CD8-positive, alpha-beta memory T cell (primary cell): ENCODE data around the gene CCNI2. TPM values are rescaled to one million over a fixed set of nuclear protein-coding genes. Genes with fewer than 3 reads are reported as not detected.

ENCODE experiments used
- CTCF ChIA-PET: fragments of 350-600 bp; sonication (Branson Sonifier 250); formaldehyde crosslinking; loops from one replicate; lab custom pipeline; 2021; ENCODE audit warnings: antibody characterized with exemption; lab: Charles Lee
- POLR2A ChIA-PET: fragments of 350-600 bp; sonication (Branson Sonifier 250); formaldehyde crosslinking; loops from one replicate; lab custom pipeline; 2021; ENCODE audit warnings: antibody characterized with exemption; lab: Charles Lee
- DNase-seq, 5 donors: peaks; one replicate each; pipeline versions ENCODE4 v3.0.0 to v3.0.0-alpha.2; 2020 to 2022; ENCODE audit warnings: mixed read lengths in 1 of 5
- H3K27ac ChIP-seq: one replicate; pipeline ENCODE4 v1.7.0; 2013; ENCODE audit warnings: low read depth, mild to moderate bottlenecking, low read length, moderate library complexity
- H3K27me3 ChIP-seq: 2 replicates; pipeline ENCODE4 v1.7.0; 2013; ENCODE audit warnings: low read length, mild to moderate bottlenecking; ENCODE audit not compliant: insufficient read depth, poor library complexity, severe bottlenecking
- H3K36me3 ChIP-seq: 2 replicates; pipeline ENCODE4 v1.7.0; 2013; ENCODE audit warnings: mild to moderate bottlenecking, low read length, moderate library complexity; ENCODE audit not compliant: insufficient read depth
- H3K4me1 ChIP-seq: 2 replicates; pipeline ENCODE4 v1.7.0; 2013; ENCODE audit warnings: mild to moderate bottlenecking, low read length, moderate library complexity; ENCODE audit not compliant: insufficient read depth
- H3K4me3 ChIP-seq: 2 replicates; pipeline ENCODE4 v1.7.0; 2013; ENCODE audit warnings: mild to moderate bottlenecking, low read length
- H3K9me3 ChIP-seq: 2 replicates; pipeline ENCODE4 v1.7.0; 2013; ENCODE audit warnings: mild to moderate bottlenecking, low read length
- H3K27ac Mint-ChIP-seq, 8 donors: one replicate each; pipeline ENCODE4 v1.8.0; 2020 to 2021; ENCODE audit warnings: mixed read lengths in 8 of 8, mild to moderate bottlenecking in 6 of 8, inconsistent platforms in 3 of 8, moderate library complexity in 3 of 8
- H3K27me3 Mint-ChIP-seq, 2 donors: one replicate each; pipeline ENCODE4 v1.8.0; 2020 to 2021; ENCODE audit warnings: mixed read lengths in 2 of 2, mild to moderate bottlenecking in 1 of 2, moderate library complexity in 1 of 2
- H3K36me3 Mint-ChIP-seq, 3 donors: one replicate each; pipeline ENCODE4 v1.8.0; 2020 to 2021; ENCODE audit warnings: mixed read lengths in 3 of 3, inconsistent platforms in 1 of 3, mild to moderate bottlenecking in 1 of 3
- H3K4me1 Mint-ChIP-seq, 3 donors: one replicate each; pipeline ENCODE4 v1.8.0; 2020 to 2021; ENCODE audit warnings: mixed read lengths in 3 of 3, inconsistent platforms in 1 of 3, mild to moderate bottlenecking in 1 of 3
- H3K4me3 Mint-ChIP-seq, 7 donors: one replicate each; pipeline ENCODE4 v1.8.0; 2020 to 2021; ENCODE audit warnings: mixed read lengths in 7 of 7, mild to moderate bottlenecking in 6 of 7, moderate library complexity in 4 of 7, inconsistent platforms in 2 of 7
- H3K9me3 Mint-ChIP-seq, 5 donors: one replicate each; pipeline ENCODE4 v1.8.0; 2020 to 2022; ENCODE audit warnings: mixed read lengths in 5 of 5, mild to moderate bottlenecking in 3 of 5, moderate library complexity in 2 of 5, inconsistent platforms in 1 of 5
- polyA plus RNA-seq: library from polyadenylated mRNA; unstranded; fragments of 300-500 nt; fragmentation: Illumina TruSeq; gene quantifications from one replicate; pipeline ENCODE4 v1.2.3, GENCODE V29; 2021
- total RNA-seq, 2 experiments: library from RNA; stranded (reverse); gene quantifications; one replicate each; pipeline ENCODE4 v1.2.3, GENCODE V29; 2021

Gene CCNI2
- total and polyA plus RNA-seq, 3 experiments from 2014 or later = 3.4 to 9.1 (median 8.8) TPM

- Histone ChIP-seq H3K4me3 (no peak overlapping the region), H3K27me3 (no peaks in the 10 kb centered on the region), H3K27ac (no peak overlapping the region), H3K4me1 (no peaks in the 10 kb centered on the region), H3K36me3 (no peaks in the 10 kb centered on the region), H3K9me3 (no peaks in the 10 kb centered on the region)
- ChIA-PET CTCF (interaction anchor here (0.7 kb wide), 1 partner anchor 50 kb away, joined by 3 read pairs; no protein-coding TSS in a partner anchor), POLR2A (no interaction called here)
- no peaks in the 10 kb centered on the region for H3K36me3 Mint-ChIP-seq
- H3K27ac Mint-ChIP-seq = no peak overlapping the region
- H3K4me1 Mint-ChIP-seq = peaks cover 5 to 16% (median 5%) of the 10 kb centered on the region in 3 donors
- peak in 1 of 5 donors; percentile 21 for DNase-seq
- no peaks in the 10 kb centered on the region for H3K9me3 Mint-ChIP-seq
- no peaks in the 10 kb centered on the region for H3K27me3 Mint-ChIP-seq
- H3K4me3 Mint-ChIP-seq = peak overlapping the region in 1 of 7 donors; percentile 49
These were observed 23.4 kb downstream of the CCNI2 start for GRCh38 chr5:132770476-132771159.

DNA sequence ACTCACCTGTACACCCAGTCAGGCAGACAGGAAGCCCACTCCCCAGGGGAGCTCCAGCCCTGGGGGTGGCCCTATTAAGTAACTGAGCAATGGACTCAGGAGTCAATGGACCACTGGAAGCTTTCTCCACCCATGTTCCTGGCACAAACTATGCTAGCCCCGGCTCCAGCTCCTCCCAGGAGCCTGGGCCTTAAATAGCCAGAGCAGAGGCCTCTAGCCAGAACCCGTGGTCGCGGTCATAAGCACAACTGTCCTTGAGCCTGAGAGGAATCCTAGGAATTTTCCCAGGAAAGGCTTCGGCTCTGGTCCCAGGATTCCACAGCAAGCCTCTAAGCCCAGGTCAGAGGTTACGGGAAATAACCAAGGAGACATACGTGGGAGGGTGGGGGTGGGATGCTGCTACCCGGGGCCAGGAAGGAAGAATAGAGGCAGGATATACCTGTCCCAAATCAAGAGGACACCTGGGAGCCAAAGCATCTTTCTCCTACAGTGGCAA, 24.3 kb downstream of the CCNI2 start:
- peak in 1 of 5 donors; percentile 39 for DNase-seq
- H3K27me3 Mint-ChIP-seq = no peaks in the 10 kb centered on the region
- Histone ChIP-seq H3K9me3 (no peaks in the 10 kb centered on the region), H3K4me3 (no peak overlapping the region), H3K27me3 (no peaks in the 10 kb centered on the region), H3K36me3 (no peaks in the 10 kb centered on the region), H3K27ac (no peak overlapping the region), H3K4me1 (peaks cover 5% of the 10 kb centered on the region)
- peaks cover 9 to 23% (median 11%) of the 10 kb centered on the region in 3 donors for H3K4me1 Mint-ChIP-seq
- ChIA-PET CTCF (interaction anchor here (0.7 kb wide), 1 partner anchor 49 kb away, joined by 3 read pairs; no protein-coding TSS in a partner anchor), POLR2A (no interaction called here)
- no peaks in the 10 kb centered on the region for H3K36me3 Mint-ChIP-seq
- peak overlapping the region in 2 of 8 donors; percentile 17 to 78 for H3K27ac Mint-ChIP-seq
- no peaks in the 10 kb centered on the region for H3K9me3 Mint-ChIP-seq
- H3K4me3 Mint-ChIP-seq = peak overlapping the region in 1 of 7 donors; percentile 49

- DNase-seq = peak in 1 of 5 donors; percentile 33
- H3K27ac Mint-ChIP-seq = peak overlapping the region in 2 of 8 donors; percentile 14 to 22
These were observed 25.3 kb downstream of the CCNI2 start for GRCh38 chr5:132772291-132773070.

GRCh38 chr5:132773114-132773513, 25.9 kb downstream of the CCNI2 start:
- H3K4me1 Mint-ChIP-seq = peaks cover 11 to 28% (median 16%) of the 10 kb centered on the region in 3 donors
- H3K36me3 Mint-ChIP-seq = no peaks in the 10 kb centered on the region
- no peaks in the 10 kb centered on the region for H3K27me3 Mint-ChIP-seq
- Histone ChIP-seq H3K9me3 (no peaks in the 10 kb centered on the region), H3K27ac (no peak overlapping the region), H3K27me3 (no peaks in the 10 kb centered on the region), H3K36me3 (no peaks in the 10 kb centered on the region), H3K4me3 (no peak overlapping the region), H3K4me1 (peaks cover 13% of the 10 kb centered on the region)
- H3K27ac Mint-ChIP-seq = peak overlapping the region in 1 of 8 donors; percentile 43
- POLR2A ChIA-PET = no interaction called here
- CTCF ChIA-PET = interaction anchor here (1.0 kb wide), 1 partner anchor 26 kb away, joined by 3 read pairs; the partner anchor contains the start of gene CCNI2
- H3K9me3 Mint-ChIP-seq = no peaks in the 10 kb centered on the region
- H3K4me3 Mint-ChIP-seq = no peak overlapping the region
- DNase-seq = peak in 1 of 5 donors; percentile 38

More at GRCh38 chr5:132772291-132773070, 25.3 kb downstream of the CCNI2 start:
- Histone ChIP-seq H3K4me3 (no peak overlapping the region), H3K27me3 (no peaks in the 10 kb centered on the region), H3K9me3 (no peaks in the 10 kb centered on the region), H3K36me3 (no peaks in the 10 kb centered on the region), H3K27ac (no peak overlapping the region), H3K4me1 (peaks cover 7% of the 10 kb centered on the region)
- H3K27me3 Mint-ChIP-seq = no peaks in the 10 kb centered on the region
- ChIA-PET POLR2A (no interaction called here), CTCF (no interaction called here)
- H3K36me3 Mint-ChIP-seq = no peaks in the 10 kb centered on the region
- peak overlapping the region in 1 of 7 donors; percentile 13 for H3K4me3 Mint-ChIP-seq
- peaks cover 7 to 23% (median 11%) of the 10 kb centered on the region in 3 donors for H3K4me1 Mint-ChIP-seq
- H3K9me3 Mint-ChIP-seq = no peaks in the 10 kb centered on the region

DNA sequence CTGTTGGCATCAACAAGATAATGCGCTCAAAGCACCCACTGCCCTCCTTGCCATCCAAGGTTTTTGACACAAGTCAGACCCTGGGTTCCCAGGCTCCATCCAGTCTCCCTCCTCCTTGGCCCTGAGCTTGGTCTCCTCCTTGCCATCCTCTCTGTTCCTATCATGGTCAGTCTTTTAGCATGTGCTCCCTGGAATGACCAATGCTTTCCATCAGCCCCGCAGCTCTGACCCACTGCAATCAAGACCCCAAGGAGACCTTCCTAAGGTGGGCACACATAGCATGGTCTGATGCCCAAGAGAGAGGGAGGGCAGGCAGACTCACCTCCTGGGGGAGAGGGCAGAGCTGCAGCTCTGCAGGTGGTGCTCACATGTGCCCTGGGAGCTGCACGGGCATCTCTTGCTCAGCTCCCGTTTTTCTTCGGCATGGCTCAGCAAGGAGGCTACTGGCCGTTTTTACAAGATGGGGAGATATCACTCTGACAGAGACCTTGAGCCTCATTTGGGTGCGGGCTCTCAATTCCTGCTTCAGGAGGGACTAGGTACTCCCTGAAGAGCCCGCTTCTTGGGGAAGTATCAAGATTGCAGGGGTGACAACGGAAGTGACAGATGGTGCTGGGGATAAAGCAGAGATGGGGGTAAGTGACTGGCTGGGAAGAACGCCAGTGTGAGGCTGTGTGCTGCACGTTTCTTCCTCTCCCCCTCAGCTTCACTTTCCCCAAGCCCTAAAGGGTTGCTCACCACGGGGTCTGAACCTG, 26.6 kb downstream of the CCNI2 start:
- Mint-ChIP-seq H3K27me3 (no peaks in the 10 kb centered on the region), H3K36me3 (no peaks in the 10 kb centered on the region), H3K27ac (peak overlapping the region in 2 of 8 donors; percentile 43 to 75), H3K9me3 (no peaks in the 10 kb centered on the region), H3K4me3 (peak overlapping the region in 3 of 7 donors; percentile 9 to 27 (median 17)), H3K4me1 (peaks cover 15 to 32% (median 20%) of the 10 kb centered on the region in 3 donors)
- DNase-seq = peak in 1 of 5 donors; percentile 16
- Histone ChIP-seq H3K27ac (peak overlapping the region; percentile 6), H3K36me3 (no peaks in the 10 kb centered on the region), H3K4me1 (peaks cover 15% of the 10 kb centered on the region), H3K9me3 (no peaks in the 10 kb centered on the region), H3K4me3 (no peak overlapping the region), H3K27me3 (no peaks in the 10 kb centered on the region)
- ChIA-PET CTCF (interaction anchor here (1.0 to 1.5 kb wide), 2 partner anchors 26 to 46 kb away, joined by 3 read pairs; partner anchors contain the start of gene CCNI2), POLR2A (no interaction called here)

DNA sequence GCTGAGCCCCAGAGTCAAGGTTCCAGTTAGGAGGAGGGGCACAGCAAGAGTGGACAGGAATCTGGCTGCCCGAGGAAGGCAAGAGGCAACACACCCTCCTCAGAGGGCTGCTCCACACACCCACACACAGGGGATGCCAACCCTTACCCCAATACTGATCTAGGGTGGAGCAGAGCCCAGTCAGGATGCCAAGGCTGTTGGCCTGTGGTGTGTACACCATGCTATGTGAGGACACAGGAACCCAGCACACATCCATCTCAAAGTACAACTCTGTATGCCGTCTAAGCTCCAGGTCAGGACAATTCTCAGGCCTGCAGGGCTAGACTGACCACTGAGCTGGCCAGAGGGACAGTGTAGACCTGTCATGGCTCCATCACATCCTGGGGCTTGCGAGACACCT, 27.2 kb downstream of the CCNI2 start:
- peak overlapping the region; percentile 17 for H3K27ac ChIP-seq
- no peak for DNase-seq
- no peaks in the 10 kb centered on the region for H3K36me3 Mint-ChIP-seq
- no peaks in the 10 kb centered on the region for H3K27me3 ChIP-seq
- no peaks in the 10 kb centered on the region for H3K9me3 ChIP-seq
- H3K4me3 ChIP-seq = no peak overlapping the region
- POLR2A ChIA-PET = no interaction called here
- no peaks in the 10 kb centered on the region for H3K27me3 Mint-ChIP-seq
- H3K9me3 Mint-ChIP-seq = no peaks in the 10 kb centered on the region
- no peak overlapping the region for H3K27ac Mint-ChIP-seq
- peaks cover 15 to 35% (median 20%) of the 10 kb centered on the region in 3 donors for H3K4me1 Mint-ChIP-seq
- peaks cover 15% of the 10 kb centered on the region for H3K4me1 ChIP-seq
- peak overlapping the region in 1 of 7 donors; percentile 67 for H3K4me3 Mint-ChIP-seq
- H3K36me3 ChIP-seq = no peaks in the 10 kb centered on the region
- CTCF ChIA-PET = interaction anchor here (1.5 kb wide), 1 partner anchor 46 kb away, joined by 3 read pairs; no protein-coding TSS in a partner anchor

DNA sequence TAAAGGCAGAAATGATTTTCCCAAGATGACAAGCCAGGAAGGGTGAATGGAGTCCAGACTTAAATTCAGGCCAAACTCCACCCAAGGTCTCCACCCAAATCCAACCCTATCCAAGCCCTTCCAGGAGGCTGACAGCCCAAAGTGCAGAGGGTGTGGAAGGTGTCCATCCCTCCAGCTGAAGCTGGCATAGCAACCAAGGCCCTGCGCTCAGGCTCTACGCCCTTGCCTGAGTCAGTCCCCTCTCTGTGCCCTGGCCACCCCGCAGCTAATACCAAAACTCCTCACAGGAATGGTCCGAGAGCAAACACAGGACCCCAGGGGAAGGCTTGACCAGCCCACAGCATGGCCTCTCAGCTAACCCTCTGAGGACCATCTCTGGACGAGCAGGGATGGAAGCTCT, 27.7 kb downstream of the CCNI2 start:
- no peaks in the 10 kb centered on the region for H3K9me3 ChIP-seq
- H3K36me3 ChIP-seq = no peaks in the 10 kb centered on the region
- no peaks in the 10 kb centered on the region for H3K27me3 ChIP-seq
- Mint-ChIP-seq H3K4me1 (peaks cover 15 to 39% (median 23%) of the 10 kb centered on the region in 3 donors), H3K4me3 (peak overlapping the region in 2 of 7 donors; percentile 50 to 67), H3K9me3 (no peaks in the 10 kb centered on the region), H3K27ac (no peak overlapping the region), H3K36me3 (no peaks in the 10 kb centered on the region), H3K27me3 (no peaks in the 10 kb centered on the region)
- no peak overlapping the region for H3K4me3 ChIP-seq
- POLR2A ChIA-PET = no interaction called here
- no peak for DNase-seq
- H3K4me1 ChIP-seq = peaks cover 15% of the 10 kb centered on the region
- H3K27ac ChIP-seq = peak overlapping the region; percentile 17
- CTCF ChIA-PET = interaction anchor here (1.1 to 1.5 kb wide), 2 partner anchors 8 to 45 kb away, joined by 3 to 4 read pairs; no protein-coding TSS in a partner anchor
